Ascending aorta (tissue), 2 donors: ENCODE data around the gene ATP9B. TPM values are rescaled to one million over a fixed set of nuclear protein-coding genes. Genes with fewer than 3 reads are reported as not detected.

Experiments
- DNase-seq, 2 donors: peaks; one replicate each; pipeline ENCODE4 v3.0.0-alpha.2; 2019; ENCODE audit warnings: low spot score in 2 of 2
- H3K27ac ChIP-seq, 2 donors: fragments of 200-600 bp; sonication (generic); one replicate each; pipeline ENCODE4 v1.5.1; 2016 to 2017; ENCODE audit warnings: mild to moderate bottlenecking in 1 of 2
- H3K27me3 ChIP-seq: fragments of 200-600 bp; sonication (generic); one replicate; pipeline ENCODE4 v1.5.1; 2017
- H3K36me3 ChIP-seq, 2 donors: fragments of 200-600 bp; sonication (generic); one replicate each; pipeline ENCODE4 v1.5.1; 2016
- H3K4me1 ChIP-seq, 2 donors: fragments of 200-600 bp; sonication (generic); one replicate each; pipeline ENCODE4 v1.5.1; 2016 to 2017; ENCODE audit warnings: mild to moderate bottlenecking in 1 of 2
- H3K4me3 ChIP-seq, 2 donors: fragments of 200-600 bp; sonication (generic); one replicate each; pipeline ENCODE4 v1.5.1; 2016 to 2017; ENCODE audit warnings: mild to moderate bottlenecking in 1 of 2
- H3K9me3 ChIP-seq, 2 donors: fragments of 200-600 bp; sonication (generic); one replicate each; pipeline ENCODE4 v1.5.1; 2016
- CTCF ChIP-seq, 3 experiments: fragments of 200-600 bp in 2 of 3; fragments of 450-650 bp in 1 of 3; sonication (generic) in 2 of 3; IDR thresholded peaks; one replicate each; pipeline ENCODE4 v1.5.1; 2016 to 2019; ENCODE audit warnings: antibody characterized with exemption in 3 of 3, mild to moderate bottlenecking in 1 of 3, moderate library complexity in 1 of 3
- intact Hi-C: fragments of 100-400 bp; cut with DNase I; formaldehyde crosslinking; loops from one replicate; pipeline ENCODE4 v1.15.1; 2023
- total RNA-seq: library from RNA; depleted of rRNA; stranded (reverse); fragments of >200 nt; gene quantifications from one replicate; pipeline ENCODE4 v1.1.0, GENCODE V29; 2016

The ATP9B gene
- total RNA-seq, 1 donor from 2014 or later, result 14.4 TPM

- Histone ChIP-seq H3K4me3 (no peak overlapping the region), H3K9me3 (no peaks in the 10 kb centered on the region), H3K27me3 (no peaks in the 10 kb centered on the region), H3K27ac (no peak overlapping the region), H3K36me3 (peaks cover 0 to under 1% of the 10 kb centered on the region in 2 donors), H3K4me1 (no peaks in the 10 kb centered on the region)
- no peak for TF ChIP-seq CTCF (IDR thresholded peaks at IDR 0.05)
- intact Hi-C loops, result no loop called here
- DNase-seq, result no peak
Observed at GRCh38 chr18:79199691-79200374, 130.6 kb downstream of the ATP9B start.

- Histone ChIP-seq H3K9me3 (no peaks in the 10 kb centered on the region), H3K27me3 (no peaks in the 10 kb centered on the region), H3K4me3 (no peak overlapping the region), H3K27ac (no peak overlapping the region), H3K4me1 (no peaks in the 10 kb centered on the region), H3K36me3 (no peaks in the 10 kb centered on the region)
- intact Hi-C loops, result no loop called here
- DNase-seq, result no peak
- no peak for TF ChIP-seq CTCF (IDR thresholded peaks at IDR 0.05)
Observed at GRCh38 chr18:79200546-79201268, 131.5 kb downstream of the ATP9B start.

GRCh38 chr18:79203017-79203605 lies 133.9 kb downstream of the ATP9B start:
- intact Hi-C loops, result no loop called here

GRCh38 chr18:79204889-79205807 lies 136.0 kb downstream of the ATP9B start:
- no peak overlapping the region for H3K4me3 ChIP-seq
- intact Hi-C loops, result no loop called here

More at GRCh38 chr18:79203017-79203605, 133.9 kb downstream of the ATP9B start:
- Histone ChIP-seq H3K4me1 (no peaks in the 10 kb centered on the region), H3K36me3 (peaks cover 5 to 7% of the 10 kb centered on the region in 2 donors), H3K9me3 (no peaks in the 10 kb centered on the region), H3K27ac (no peak overlapping the region), H3K27me3 (no peaks in the 10 kb centered on the region), H3K4me3 (no peak overlapping the region)
- TF ChIP-seq CTCF (IDR thresholded peaks at IDR 0.05), result no peak
- DNase-seq, result no peak

More at GRCh38 chr18:79204889-79205807, 136.0 kb downstream of the ATP9B start:
- Histone ChIP-seq H3K27me3 (no peaks in the 10 kb centered on the region), H3K36me3 (peaks cover 5 to 10% of the 10 kb centered on the region in 2 donors), H3K9me3 (no peaks in the 10 kb centered on the region), H3K27ac (no peak overlapping the region), H3K4me1 (no peaks in the 10 kb centered on the region)
- no peak for DNase-seq
- no peak for TF ChIP-seq CTCF (IDR thresholded peaks at IDR 0.05)
